Activated CD4-positive, CD25-positive, alpha-beta regulatory T cell (primary cell): ENCODE measurements around the gene CD209.
A peak's percentile ranks its signal among the peaks of the same experiment; 100 is the strongest.

Source experiments
- DNase-seq, 4 experiments: peaks; one replicate each; lab custom pipeline; 2025; lab: John Stamatoyannopoulos, UW

Gene CD209

GRCh38 chr19:7705387-7706187 is 41.7 kb downstream of the CD209 start:
- DNase-seq: peak; percentile 38 to 67 (median 55)

- no peak for DNase-seq
Measured at GRCh38 chr19:7704280-7705060, 42.9 kb downstream of the CD209 start.

GRCh38 chr19:7703332-7703731 is 44.0 kb downstream of the CD209 start:
- DNase-seq: no peak

DNA sequence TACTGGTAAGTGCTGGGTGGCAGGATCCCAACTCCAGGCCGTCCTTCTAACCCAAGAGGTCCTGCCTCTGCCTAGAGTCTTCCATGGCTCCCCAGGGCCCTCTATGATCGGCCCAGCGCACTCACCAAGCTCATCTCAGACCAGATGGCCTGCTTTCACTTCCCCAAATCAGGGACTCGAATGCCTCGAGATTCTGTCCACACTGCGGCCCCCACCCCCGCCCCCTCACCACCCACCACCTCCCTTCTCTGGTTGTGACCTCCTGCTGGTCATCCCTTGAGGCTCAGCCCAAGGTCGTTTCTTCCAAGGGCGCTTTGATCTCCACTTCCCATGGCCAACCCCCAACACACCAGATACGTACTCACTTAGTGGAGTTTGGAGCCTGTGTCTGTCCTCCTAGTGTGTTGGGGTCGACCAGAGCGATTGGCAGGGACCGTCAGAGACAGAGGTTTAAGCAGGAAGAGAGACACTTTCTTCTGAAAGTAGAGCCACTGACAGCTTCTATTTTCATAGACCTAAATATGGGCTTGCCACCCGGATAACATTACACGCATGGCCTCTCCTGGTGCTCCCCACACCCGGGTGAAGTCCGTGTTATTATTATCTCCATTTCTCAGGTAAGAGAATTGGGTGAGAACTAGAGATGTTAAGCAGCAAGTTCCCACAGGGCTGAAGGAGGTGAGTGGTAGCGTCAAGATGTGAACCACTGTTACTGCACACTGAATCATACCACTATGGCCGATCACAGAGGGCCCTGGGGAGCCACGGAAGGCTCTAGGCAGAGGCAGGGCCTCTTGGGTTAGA is 45.5 kb downstream of the CD209 start, which contains the start of gene FCER2:
FCER2 (minus strand) TSS at position 478 of the 804 bp plus-strand sequence. CDS start 2,371 bp downstream, outside the sequence.
- DNase-seq: no peak

DNA sequence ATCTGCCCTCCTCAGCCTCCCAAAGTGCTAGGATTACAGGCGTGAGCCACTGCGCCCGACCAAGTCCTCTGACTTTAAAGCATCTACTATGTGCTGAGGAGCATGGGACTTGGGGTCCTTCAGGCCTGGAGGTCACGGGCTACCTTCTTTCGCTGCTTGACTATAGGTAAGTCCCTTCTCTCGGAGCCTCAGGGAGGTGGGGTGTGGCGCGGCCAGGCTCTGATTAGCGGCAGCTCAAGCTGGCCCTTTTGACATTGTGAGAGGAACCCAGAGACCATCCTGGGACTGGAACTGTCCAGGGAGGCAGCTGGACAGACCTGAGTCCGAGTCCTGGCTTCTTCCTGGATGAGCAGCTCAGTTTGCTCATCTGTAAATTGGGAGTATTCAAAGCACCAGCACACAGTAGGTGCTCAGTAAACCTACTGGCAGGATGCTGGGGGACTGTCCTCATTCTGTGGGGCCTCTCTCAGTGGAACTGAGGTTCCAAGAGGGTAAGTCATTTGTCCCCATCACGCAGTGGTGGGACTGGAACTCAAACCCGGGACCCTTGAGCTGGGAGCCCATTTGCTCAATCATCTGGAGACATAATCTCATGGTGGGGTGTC is 46.2 kb downstream of the CD209 start:
- no peak for DNase-seq

- peak in 1 of 4 experiments; percentile 18 for DNase-seq
Measured at GRCh38 chr19:7699417-7700401, 47.6 kb downstream of the CD209 start.

DNA sequence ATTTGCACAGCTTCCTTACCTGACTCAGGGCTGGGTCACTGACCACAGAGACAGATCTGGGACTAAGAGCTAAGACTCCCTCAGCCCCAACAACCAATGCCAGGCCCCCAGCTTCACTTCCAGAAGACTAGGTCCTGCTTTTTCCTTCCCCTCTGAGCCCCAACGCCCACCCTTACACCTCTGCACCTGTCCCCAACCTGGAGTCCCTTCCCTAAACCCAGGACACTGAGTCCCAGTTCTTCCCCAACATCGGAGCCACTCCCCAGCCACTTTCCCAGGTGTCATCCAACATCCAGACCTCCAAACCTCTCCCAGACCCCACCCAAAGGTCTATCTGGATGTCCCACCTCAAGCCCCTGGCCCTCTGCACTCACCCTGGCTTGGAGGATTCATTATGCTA is 48.3 kb downstream of the CD209 start:
- no peak for DNase-seq

DNA sequence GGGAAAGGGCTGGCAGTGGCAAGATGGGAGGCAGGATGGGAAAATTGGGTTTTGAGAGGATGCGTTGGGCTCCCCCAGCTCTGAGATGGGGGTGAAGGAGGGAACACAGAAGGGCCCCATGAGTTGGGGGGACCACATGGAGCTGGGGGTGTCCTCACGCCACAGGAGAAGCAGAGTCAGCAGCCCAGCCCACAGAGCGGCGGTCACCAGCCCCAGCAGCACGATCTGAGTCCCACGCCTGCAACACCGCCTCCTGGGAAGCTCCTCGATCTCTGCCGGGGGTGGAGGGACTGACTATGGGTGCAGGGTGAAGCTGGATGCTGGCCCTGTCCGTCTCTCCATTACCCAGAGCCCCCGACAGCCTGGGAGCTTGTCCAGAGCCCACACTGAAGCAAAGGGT is 48.8 kb downstream of the CD209 start:
- DNase-seq: no peak

- DNase-seq: no peak
Measured at GRCh38 chr19:7697721-7698287, 49.5 kb downstream of the CD209 start.

DNA sequence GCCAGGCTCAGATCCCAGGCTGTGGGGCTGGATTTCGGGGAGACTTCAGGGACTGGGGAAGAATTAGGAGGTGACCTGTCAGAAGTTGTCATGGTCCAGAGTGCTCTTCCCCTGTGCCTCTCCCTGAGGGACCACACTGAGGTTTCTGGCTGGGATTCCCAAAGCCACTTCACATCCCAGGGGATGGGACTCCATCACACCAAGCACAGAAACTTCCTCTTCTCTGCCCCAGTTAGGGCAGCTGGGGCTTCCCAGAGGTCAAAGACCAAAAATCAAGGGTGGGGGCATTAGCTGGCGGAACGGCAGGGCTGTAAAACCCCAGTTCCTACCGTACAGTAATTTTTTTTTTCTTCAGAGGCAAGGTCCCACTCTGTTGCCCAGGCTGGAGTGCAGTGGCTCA is 52.8 kb downstream of the CD209 start:
- no peak for DNase-seq

DNA sequence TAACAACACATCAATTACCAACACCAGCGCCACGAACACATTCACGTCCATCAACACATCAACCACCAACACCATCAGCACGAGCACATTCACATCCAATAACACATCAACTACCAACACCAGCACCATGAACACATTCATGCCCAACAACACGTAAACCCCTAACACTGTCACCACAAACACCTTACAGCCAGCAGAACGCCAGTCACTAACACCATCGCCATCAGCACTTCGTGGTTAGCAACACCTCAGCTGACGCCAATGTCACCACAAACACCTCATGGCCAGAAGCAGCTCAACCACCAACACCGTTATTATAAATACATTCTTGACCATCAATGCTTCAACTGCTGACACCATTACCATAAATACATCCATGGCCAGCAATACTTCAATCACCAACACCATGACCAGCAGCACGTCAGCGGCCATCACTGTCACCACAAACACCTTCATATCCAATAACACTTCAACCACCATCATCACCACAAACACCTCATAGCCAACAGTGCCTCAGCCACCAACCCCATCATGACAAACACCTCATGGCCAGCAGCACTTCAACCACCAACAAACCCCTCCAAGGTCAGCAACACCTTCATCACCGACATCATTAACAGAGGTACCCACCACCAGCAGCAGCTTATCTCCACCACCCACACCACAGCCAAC is 54.8 kb downstream of the CD209 start:
- no peak for DNase-seq

GRCh38 chr19:7691497-7691896 is 55.8 kb downstream of the CD209 start:
- DNase-seq: no peak

DNA sequence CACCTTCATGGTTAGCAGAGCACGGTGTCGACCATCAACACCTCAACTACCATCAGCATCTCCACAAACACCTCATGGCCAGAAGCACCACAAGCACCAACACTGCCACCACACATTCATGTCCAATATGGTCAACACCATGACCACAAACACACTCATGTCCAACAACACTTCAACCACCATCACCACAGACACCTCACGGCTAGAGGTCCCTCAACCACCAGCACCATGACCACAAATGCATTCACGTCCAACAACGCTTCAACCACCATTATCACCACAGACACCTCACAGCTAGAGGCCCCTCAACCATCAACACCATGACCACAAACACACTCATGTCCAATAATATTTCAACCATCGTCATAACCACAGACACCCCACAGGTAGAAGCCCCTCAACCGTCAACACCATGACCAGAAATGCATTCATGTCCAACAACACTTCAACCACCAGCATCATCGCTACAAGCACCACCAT is 56.5 kb downstream of the CD209 start:
- no peak for DNase-seq
